Thoracic aorta (tissue), 2 donors: ENCODE data around the gene TEAD3. TPM values are rescaled to one million over a fixed set of nuclear protein-coding genes. Genes with fewer than 3 reads are reported as not detected.

Experiments used
- ATAC-seq: fragments of 150-250 bp; one replicate; pipeline ENCODE4 v1.8.0; 2017; ENCODE audit warnings: low read depth; ENCODE audit not compliant: insufficient number of reproducible peaks, low FRiP score
- DNase-seq: peaks from one replicate; pipeline ENCODE4 v3.0.0-alpha.2; 2020; ENCODE audit warnings: low spot score
- H3K27ac ChIP-seq, 2 donors: fragments of 200-600 bp; sonication (generic); 1 replicate in 1 of 2; 2 replicates in 1 of 2; pipeline ENCODE4 v1.5.1; 2016; ENCODE audit warnings: mild to moderate bottlenecking in 2 of 2, moderate library complexity in 2 of 2
- H3K27me3 ChIP-seq: fragments of 200-600 bp; sonication (generic); replicated peaks from 2 replicates; pipeline ENCODE4 v1.6.0; 2016; ENCODE audit warnings: mild to moderate bottlenecking; ENCODE audit not compliant: insufficient read depth
- H3K36me3 ChIP-seq: fragments of 200-600 bp; sonication (generic); one replicate; pipeline ENCODE4 v1.5.1; 2016
- H3K4me1 ChIP-seq, 2 donors: fragments of 200-600 bp; sonication (generic); 1 replicate in 1 of 2; 2 replicates in 1 of 2; pipeline versions ENCODE4 v1.5.1 to v1.6.0; 2016; ENCODE audit warnings: low read depth in 2 of 2, mild to moderate bottlenecking in 1 of 2; ENCODE audit not compliant: control insufficient read depth in 1 of 2
- H3K4me3 ChIP-seq: fragments of 200-600 bp; sonication (generic); 2 replicates; pipeline ENCODE4 v1.5.1; 2016; ENCODE audit warnings: mild to moderate bottlenecking
- H3K9me3 ChIP-seq: fragments of 200-600 bp; sonication (generic); 2 replicates; pipeline ENCODE4 v1.5.1; 2016
- CTCF ChIP-seq: fragments of 200-600 bp; sonication (generic); IDR thresholded peaks from one replicate; pipeline ENCODE4 v1.5.1; 2019; ENCODE audit warnings: antibody characterized with exemption
- total RNA-seq, 2 donors: library from RNA; depleted of rRNA; stranded (reverse); fragments of >200 nt; gene quantifications; one replicate each; pipeline versions ENCODE4 v1.1.0 to v1.2.3, GENCODE V29; 2016

TEAD3 gene
- total RNA-seq, 2 donors from 2014 or later, result 50.8 to 68.3 TPM

DNA sequence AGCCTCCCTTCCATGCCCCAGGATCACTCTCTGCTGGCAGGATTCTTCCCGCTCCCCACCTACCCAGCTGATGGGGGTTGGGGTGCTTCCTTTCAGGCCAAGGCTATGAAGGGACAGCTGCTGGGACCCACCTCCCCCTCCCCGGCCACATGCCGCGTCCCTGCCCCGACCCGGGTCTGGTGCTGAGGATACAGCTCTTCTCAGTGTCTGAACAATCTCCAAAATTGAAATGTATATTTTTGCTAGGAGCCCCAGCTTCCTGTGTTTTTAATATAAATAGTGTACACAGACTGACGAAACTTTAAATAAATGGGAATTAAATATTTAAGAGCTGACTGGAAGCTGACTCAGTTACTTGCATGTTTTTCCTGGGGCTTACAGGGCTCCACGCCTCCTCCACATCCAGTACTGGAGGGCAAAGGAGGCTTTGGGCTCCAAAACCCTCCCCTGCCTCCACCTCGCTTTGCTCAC lies 69.0 kb downstream of the TEAD3 start:
- no peaks in the 10 kb centered on the region for H3K4me1 ChIP-seq
- DNase-seq, result no peak
- no peak for TF ChIP-seq CTCF
- no peak overlapping the region for H3K27ac ChIP-seq
- H3K27me3 ChIP-seq, result no peaks in the 10 kb centered on the region
- no peak overlapping the region for H3K4me3 ChIP-seq
- peaks cover 14% of the 10 kb centered on the region for H3K9me3 ChIP-seq
- peaks cover 18% of the 10 kb centered on the region for H3K36me3 ChIP-seq
- ATAC-seq, result no peak

DNA sequence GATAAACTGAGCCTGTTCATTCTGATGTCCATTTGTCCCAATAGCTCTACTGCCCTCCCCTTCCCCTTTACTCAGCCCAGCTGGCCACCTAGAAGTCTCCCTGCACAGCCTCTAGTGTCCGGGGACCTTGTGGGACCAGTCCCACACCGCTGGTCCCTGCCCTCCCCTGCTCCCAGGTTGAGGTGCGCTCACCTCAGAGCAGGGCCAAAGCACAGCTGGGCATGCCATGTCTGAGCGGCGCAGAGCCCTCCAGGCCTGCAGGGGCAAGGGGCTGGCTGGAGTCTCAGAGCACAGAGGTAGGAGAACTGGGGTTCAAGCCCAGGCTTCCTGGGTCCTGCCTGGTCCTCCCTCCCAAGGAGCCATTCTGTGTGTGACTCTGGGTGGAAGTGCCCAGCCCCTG lies 69.4 kb downstream of the TEAD3 start:
- no peak overlapping the region for H3K27ac ChIP-seq
- DNase-seq (no peak), ATAC-seq (no peak)
- H3K36me3 ChIP-seq, result peaks cover 18% of the 10 kb centered on the region
- TF ChIP-seq CTCF, result no peak
- H3K4me1 ChIP-seq, result no peaks in the 10 kb centered on the region
- no peaks in the 10 kb centered on the region for H3K27me3 ChIP-seq
- no peak overlapping the region for H3K4me3 ChIP-seq
- H3K9me3 ChIP-seq, result peaks cover 14% of the 10 kb centered on the region

DNA sequence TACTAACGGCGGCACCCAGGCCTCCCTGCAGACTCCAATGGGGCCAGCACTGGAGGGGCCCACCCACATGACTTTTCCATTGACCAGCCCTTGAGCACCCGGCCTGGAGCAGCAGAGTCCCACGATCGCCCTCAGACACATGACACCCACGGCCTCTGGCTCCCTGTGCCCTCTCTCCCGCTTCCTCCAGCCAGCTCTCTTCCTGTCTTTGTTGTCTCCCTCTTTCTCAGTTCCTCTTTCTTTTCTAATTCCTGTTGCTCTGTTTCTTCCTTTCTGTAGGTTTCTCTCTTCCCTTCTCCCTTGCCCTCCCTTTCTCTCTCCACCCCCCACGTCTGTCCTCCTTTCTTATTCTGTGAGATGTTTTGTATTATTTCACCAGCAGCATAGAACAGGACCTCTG lies 70.8 kb downstream of the TEAD3 start:
- TF ChIP-seq CTCF, result no peak
- ATAC-seq (no peak), DNase-seq (no peak)
- Histone ChIP-seq H3K27me3 (no peaks in the 10 kb centered on the region), H3K36me3 (peaks cover 18% of the 10 kb centered on the region), H3K4me3 (no peak overlapping the region), H3K9me3 (peaks cover 14% of the 10 kb centered on the region), H3K27ac (no peak overlapping the region), H3K4me1 (no peaks in the 10 kb centered on the region)

GRCh38 chr6:35425284-35425683 lies 71.6 kb downstream of the TEAD3 start:
- DNase-seq (no peak), ATAC-seq (no peak)
- no peak for TF ChIP-seq CTCF
- Histone ChIP-seq H3K27me3 (no peaks in the 10 kb centered on the region), H3K36me3 (peaks cover 18% of the 10 kb centered on the region), H3K4me1 (no peaks in the 10 kb centered on the region), H3K9me3 (peaks cover 14% of the 10 kb centered on the region), H3K4me3 (no peak overlapping the region), H3K27ac (no peak overlapping the region)

Other genes with a start within 250 kb of the TEAD3 start
- gene ZNF76, start 237.3 kb downstream of the TEAD3 start, total RNA-seq, result 10 to 100 TPM; 46.8 to 47.0 TPM
- 1 to 10 TPM; 7.6 to 9.1 TPM for gene DEF6, start 199.3 kb downstream of the TEAD3 start, total RNA-seq
- 10 to 100 TPM; 15.8 to 38.4 TPM for gene PPARD, start 154.5 kb downstream of the TEAD3 start, total RNA-seq
- 1 to 10 TPM; 3.1 to 6.2 TPM for gene FANCE, start 44.7 kb downstream of the TEAD3 start, total RNA-seq
- gene RPL10A, start 28.7 kb downstream of the TEAD3 start, total RNA-seq, result 100 to 1,000 TPM; 585 to 636 TPM
- not detected for gene TULP1, start 15.8 kb upstream of the TEAD3 start, total RNA-seq
- gene FKBP5, start 191.8 kb upstream of the TEAD3 start, total RNA-seq, result 100 to 1,000 TPM; 156 to 271 TPM
- gene ARMC12, start 240.0 kb upstream of the TEAD3 start, total RNA-seq, result not detected